CD14-positive monocyte (primary cell): ENCODE measurements around the gene ROGDI. TPM values are rescaled to one million over a fixed set of nuclear protein-coding genes. Genes with fewer than 3 reads are reported as not detected.

ENCODE experiments used
- DNase-seq, 3 donors: peaks; one replicate each; pipeline ENCODE4 v3.0.0-alpha.2; 2011 to 2022
- H2AFZ ChIP-seq: 2 replicates; pipeline ENCODE4 v1.6.0; 2012; ENCODE audit warnings: mild to moderate bottlenecking, low read depth, low read length, inconsistent platforms; ENCODE audit not compliant: insufficient read depth, poor library complexity, severe bottlenecking
- H3K27ac ChIP-seq, 2 donors: 1 replicate in 1 of 2; 2 replicates in 1 of 2; pipeline ENCODE4 v1.5.1; 2012 to 2013; ENCODE audit warnings: low read length in 2 of 2, control low read depth in 1 of 2, inconsistent platforms in 1 of 2, low read depth in 1 of 2, mild to moderate bottlenecking in 1 of 2
- H3K27me3 ChIP-seq, 2 donors: one replicate each; pipeline versions ENCODE4 v1.6.0 to v1.6.1; 2011 to 2013; ENCODE audit warnings: low read length in 2 of 2; ENCODE audit not compliant: control insufficient read depth in 2 of 2, insufficient read depth in 2 of 2
- H3K36me3 ChIP-seq, 2 donors: replicated peaks in 1 of 2; 1 replicate in 1 of 2; 2 replicates in 1 of 2; pipeline versions ENCODE4 v1.5.1 to v1.6.1; 2012 to 2013; ENCODE audit warnings: low read length in 2 of 2, control low read depth in 1 of 2, inconsistent platforms in 1 of 2, mild to moderate bottlenecking in 1 of 2; ENCODE audit not compliant: insufficient read depth in 2 of 2, control insufficient read depth in 1 of 2
- H3K4me1 ChIP-seq, 2 donors: 1 replicate in 1 of 2; 2 replicates in 1 of 2; pipeline versions ENCODE4 v1.5.1 to v1.6.1; 2012 to 2013; ENCODE audit warnings: low read length in 2 of 2, control low read depth in 1 of 2, inconsistent platforms in 1 of 2, mild to moderate bottlenecking in 1 of 2, moderate library complexity in 1 of 2; ENCODE audit not compliant: insufficient read depth in 2 of 2, control insufficient read depth in 1 of 2
- H3K4me2 ChIP-seq: replicated peaks from 2 replicates; pipeline ENCODE3; 2012; ENCODE audit warnings: low read length, moderate library complexity, mild to moderate bottlenecking; ENCODE audit not compliant: poor library complexity, severe bottlenecking; ENCODE audit errors: extremely low read depth
- H3K4me3 ChIP-seq, 3 experiments: fragments of 200-600 bp in 1 of 3; sonication (generic) in 1 of 3; replicated peaks in 1 of 3; 1 replicate in 2 of 3; 2 replicates in 1 of 3; pipeline ENCODE4 v1.5.1; 2011 to 2013; ENCODE audit warnings: low read length in 3 of 3, mild to moderate bottlenecking in 3 of 3, control low read depth in 2 of 3, low read depth in 2 of 3, inconsistent platforms in 1 of 3, moderate library complexity in 1 of 3
- H3K79me2 ChIP-seq: 2 replicates; pipeline ENCODE4 v1.6.0; 2012; ENCODE audit warnings: mild to moderate bottlenecking, control low read depth, inconsistent platforms, low read length, moderate library complexity; ENCODE audit not compliant: insufficient read depth
- H3K9ac ChIP-seq: 2 replicates; pipeline ENCODE4 v1.6.0; 2017; ENCODE audit warnings: low read length, mild to moderate bottlenecking; ENCODE audit not compliant: insufficient read depth, poor library complexity, severe bottlenecking
- H3K9me3 ChIP-seq, 2 donors: replicated peaks in 1 of 2; 1 replicate in 1 of 2; 2 replicates in 1 of 2; pipeline versions ENCODE4 v1.5.1 to v1.6.1; 2012 to 2013; ENCODE audit warnings: low read length in 2 of 2, control low read depth in 1 of 2; ENCODE audit not compliant: control insufficient read depth in 1 of 2, insufficient read depth in 1 of 2
- H4K20me1 ChIP-seq: 2 replicates; pipeline ENCODE4 v1.6.0; 2012; ENCODE audit warnings: mild to moderate bottlenecking, low read length, control low read depth, moderate library complexity; ENCODE audit not compliant: insufficient read depth
- H3K27ac Mint-ChIP-seq, 7 donors: one replicate each; pipeline ENCODE4 v1.8.0; 2020; ENCODE audit warnings: mild to moderate bottlenecking in 7 of 7, mixed read lengths in 7 of 7, moderate library complexity in 6 of 7, inconsistent platforms in 2 of 7
- H3K27me3 Mint-ChIP-seq, 3 donors: one replicate each; pipeline ENCODE4 v1.8.0; 2021 to 2022; ENCODE audit warnings: low read depth in 3 of 3, mild to moderate bottlenecking in 3 of 3, mixed read lengths in 3 of 3, moderate library complexity in 3 of 3, inconsistent platforms in 1 of 3
- H3K36me3 Mint-ChIP-seq, 2 donors: one replicate each; pipeline ENCODE4 v1.8.0; 2020; ENCODE audit warnings: mixed read lengths in 2 of 2, inconsistent platforms in 1 of 2, mild to moderate bottlenecking in 1 of 2
- H3K4me1 Mint-ChIP-seq: one replicate; pipeline ENCODE4 v1.8.0; 2020; ENCODE audit warnings: mild to moderate bottlenecking, mixed read lengths
- H3K4me3 Mint-ChIP-seq, 2 donors: one replicate each; pipeline ENCODE4 v1.8.0; 2020; ENCODE audit warnings: mild to moderate bottlenecking in 2 of 2, mixed read lengths in 2 of 2, moderate library complexity in 1 of 2
- H3K9me3 Mint-ChIP-seq, 7 donors: one replicate each; pipeline ENCODE4 v1.8.0; 2020 to 2022; ENCODE audit warnings: mixed read lengths in 7 of 7, mild to moderate bottlenecking in 6 of 7, moderate library complexity in 6 of 7, inconsistent platforms in 2 of 7
- CTCF ChIP-seq: fragments of 200-600 bp; IDR thresholded peaks from one replicate; pipeline ENCODE4 v1.8.0; 2022; ENCODE audit warnings: antibody characterized with exemption, mild to moderate bottlenecking
- WGBS: methylation state at CpG from one replicate; pipeline ENCODE4 v1.1.5; 2013; ENCODE audit warnings: missing lambda C conversion rate; ENCODE audit not compliant: insufficient coverage; 5-methylcytosine and 5-hydroxymethylcytosine counted together
- intact Hi-C, 2 donors: fragments of 100-400 bp; cut with micrococcal nuclease; formaldehyde crosslinking; loops; one replicate each; pipeline versions ENCODE4 v1.15.0 to v1.15.1; 2023
- polyA plus RNA-seq, 3 donors: library from polyadenylated mRNA; depleted of rRNA in 1 of 3; unstranded in 2 of 3; stranded (reverse) in 1 of 3; fragments of 300-500 nt in 2 of 3; fragments of >200 nt in 1 of 3; fragmentation: Illumina TruSeq in 2 of 3; gene quantifications; 1 replicate in 2 of 3; 2 replicates in 1 of 3; pipeline ENCODE4 v1.2.3, GENCODE V29; 2012 to 2021

Gene ROGDI
- polyA plus RNA-seq, 3 donors, result 40.9 to 126 (median 54.4) TPM

- peaks cover 83 to 100% of the 10 kb centered on the region in 2 donors for H3K36me3 Mint-ChIP-seq
- H3K9me3 Mint-ChIP-seq, result peaks cover 0 to 3% (median 0%) of the 10 kb centered on the region in 7 donors
- no peak overlapping the region for H3K9ac ChIP-seq
- H2AFZ ChIP-seq, result no peak overlapping the region
- H3K36me3 ChIP-seq, result peaks cover 86 to 100% of the 10 kb centered on the region in 2 donors
- H3K27ac Mint-ChIP-seq, result peak overlapping the region in 2 of 7 donors; percentile 37 to 65
- intact Hi-C loops, result no loop called here
- no peak overlapping the region for H3K4me3 Mint-ChIP-seq
- H4K20me1 ChIP-seq, result peaks cover 32% of the 10 kb centered on the region
- no peak overlapping the region for H3K4me2 ChIP-seq
- H3K79me2 ChIP-seq, result peaks cover 3% of the 10 kb centered on the region
- WGBS, result 96% methylated on average over 10 of the region's 10 CpGs
- H3K4me1 Mint-ChIP-seq, result no peaks in the 10 kb centered on the region
- H3K27ac ChIP-seq, result peak overlapping the region in 1 of 2 donors; percentile 5
- no peaks in the 10 kb centered on the region for H3K27me3 ChIP-seq
- H3K9me3 ChIP-seq, result no peaks in the 10 kb centered on the region
- no peak for TF ChIP-seq CTCF
- DNase-seq, result no peak
- H3K4me1 ChIP-seq, result no peaks in the 10 kb centered on the region
- H3K4me3 ChIP-seq, result no peak overlapping the region
- H3K27me3 Mint-ChIP-seq, result no peaks in the 10 kb centered on the region
Measured at GRCh38 chr16:4826980-4827379, 24.5 kb upstream of the ROGDI start.

GRCh38 chr16:4826526-4826925 is 24.1 kb upstream of the ROGDI start:
- no peaks in the 10 kb centered on the region for H3K27me3 ChIP-seq
- no peak overlapping the region for H3K4me3 ChIP-seq
- H3K9ac ChIP-seq, result no peak overlapping the region
- peaks cover 3% of the 10 kb centered on the region for H3K79me2 ChIP-seq
- Mint-ChIP-seq H3K9me3 (peaks cover 0 to 3% (median 0%) of the 10 kb centered on the region in 7 donors), H3K36me3 (peaks cover 83 to 100% of the 10 kb centered on the region in 2 donors), H3K4me3 (no peak overlapping the region), H3K4me1 (no peaks in the 10 kb centered on the region), H3K27ac (peak overlapping the region in 1 of 7 donors; percentile 37), H3K27me3 (no peaks in the 10 kb centered on the region)
- H3K4me1 ChIP-seq, result no peaks in the 10 kb centered on the region
- DNase-seq, result no peak
- peak overlapping the region in 1 of 2 donors; percentile 5 for H3K27ac ChIP-seq
- 97% methylated on average over 3 of the region's 4 CpGs for WGBS
- intact Hi-C loops, result no loop called here
- no peak for TF ChIP-seq CTCF
- no peak overlapping the region for H3K4me2 ChIP-seq
- peaks cover 86 to 100% of the 10 kb centered on the region in 2 donors for H3K36me3 ChIP-seq
- peaks cover 32% of the 10 kb centered on the region for H4K20me1 ChIP-seq
- no peaks in the 10 kb centered on the region for H3K9me3 ChIP-seq
- no peak overlapping the region for H2AFZ ChIP-seq
